Glutamatergic neuron (in vitro differentiated cells): ENCODE measurements around the gene TUBB2B. TPM values are rescaled to one million over a fixed set of nuclear protein-coding genes. Genes with fewer than 3 reads are reported as not detected.

ENCODE experiments used
- DNase-seq: peaks from one replicate; pipeline ENCODE4 v3.0.0; 2022
- H3K27ac Mint-ChIP-seq: one replicate; pipeline ENCODE4 v1.8.0; 2020; ENCODE audit warnings: mild to moderate bottlenecking, mixed read lengths, inconsistent platforms; ENCODE audit not compliant: unreplicated experiment
- H3K27me3 Mint-ChIP-seq: one replicate; pipeline ENCODE4 v1.8.0; 2020; ENCODE audit warnings: mild to moderate bottlenecking, moderate library complexity, mixed read lengths, inconsistent platforms; ENCODE audit not compliant: unreplicated experiment
- H3K36me3 Mint-ChIP-seq: one replicate; pipeline ENCODE4 v1.8.0; 2020; ENCODE audit warnings: mild to moderate bottlenecking, mixed read lengths, inconsistent platforms; ENCODE audit not compliant: unreplicated experiment
- H3K4me1 Mint-ChIP-seq: one replicate; pipeline ENCODE4 v1.8.0; 2020; ENCODE audit warnings: mild to moderate bottlenecking, low read depth, mixed read lengths, inconsistent platforms; ENCODE audit not compliant: unreplicated experiment
- H3K4me3 Mint-ChIP-seq: one replicate; pipeline ENCODE4 v1.8.0; 2020; ENCODE audit warnings: mild to moderate bottlenecking, mixed read lengths, inconsistent platforms; ENCODE audit not compliant: unreplicated experiment
- H3K9me3 Mint-ChIP-seq: one replicate; pipeline ENCODE4 v1.8.0; 2020; ENCODE audit warnings: mild to moderate bottlenecking, moderate library complexity, mixed read lengths, inconsistent platforms; ENCODE audit not compliant: unreplicated experiment
- total RNA-seq: library from RNA; stranded (reverse); fragmentation: NEBNext Ultra II Directional; extraction: Animal tissue kit (Norgen Biotek cat#: 25700); gene quantifications from one replicate; pipeline ENCODE4 v1.2.1, GENCODE V29; 2021; ENCODE audit not compliant: unreplicated experiment
- TF ChIP-seq, protein P1 (sequence below): fragments of 200-600 bp; sonication (generic); IDR thresholded peaks from one replicate; pipeline ENCODE4 v1.5.0; 2021; ENCODE audit not compliant: partially characterized antibody, unreplicated experiment

Gene TUBB2B
- total RNA-seq, 1 donor from 2014 or later = 1,777 TPM

DNA sequence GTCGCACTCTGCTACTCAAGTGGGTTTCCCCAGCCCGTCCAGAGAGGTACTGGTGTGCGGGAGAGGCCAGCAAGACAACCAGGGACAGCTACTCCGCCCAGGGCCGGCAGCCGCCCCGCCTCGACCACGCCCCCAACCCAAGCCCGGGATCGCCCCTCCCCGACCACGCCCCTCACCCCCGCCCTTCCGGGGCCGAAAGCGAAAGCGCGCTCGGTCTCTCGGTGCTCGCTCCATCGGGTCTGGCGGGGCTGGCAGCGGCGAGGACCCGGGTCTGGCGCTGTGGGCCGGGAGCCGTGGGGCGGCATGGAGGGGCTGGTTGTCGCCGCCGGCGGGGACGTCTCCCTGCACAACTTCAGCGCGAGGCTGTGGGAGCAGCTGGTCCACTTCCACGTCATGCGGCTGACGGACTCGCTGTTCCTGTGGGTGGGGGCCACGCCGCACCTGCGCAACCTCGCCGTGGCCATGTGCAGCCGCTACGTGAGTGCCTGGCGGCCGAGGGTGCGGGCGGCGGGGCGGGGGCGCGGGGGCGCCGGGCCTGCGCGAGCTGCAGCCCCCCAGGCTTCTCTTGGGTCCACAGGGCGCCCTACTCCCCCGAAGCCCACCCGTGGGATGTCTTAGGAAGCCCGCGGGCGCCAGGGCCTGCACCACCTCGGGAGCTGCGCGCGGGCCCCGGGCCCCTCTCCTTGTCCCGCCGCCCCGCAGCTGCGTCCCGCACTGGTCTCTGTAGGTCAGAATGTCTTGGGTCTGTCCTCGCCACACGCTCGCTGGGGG, 31.5 kb upstream of the TUBB2B start, which contains the start of gene PSMG4:
Gene PSMG4, plus strand, starts transcription at position 228 of the 771 bp plus-strand sequence. Its CDS starts 76 bp downstream, at position 304.
- Mint-ChIP-seq H3K27ac (peak within 1 kb of the TSS; percentile 94), H3K27me3 (peaks cover 8% of the 10 kb centered on the region), H3K4me1 (peaks cover 13% of the 10 kb centered on the region), H3K36me3 (peaks cover 17% of the 10 kb centered on the region), H3K4me3 (peak within 1 kb of the TSS; percentile 98), H3K9me3 (peaks cover 20% of the 10 kb centered on the region)
- peak; percentile 100 for DNase-seq
- TF ChIP-seq, protein P1, sequence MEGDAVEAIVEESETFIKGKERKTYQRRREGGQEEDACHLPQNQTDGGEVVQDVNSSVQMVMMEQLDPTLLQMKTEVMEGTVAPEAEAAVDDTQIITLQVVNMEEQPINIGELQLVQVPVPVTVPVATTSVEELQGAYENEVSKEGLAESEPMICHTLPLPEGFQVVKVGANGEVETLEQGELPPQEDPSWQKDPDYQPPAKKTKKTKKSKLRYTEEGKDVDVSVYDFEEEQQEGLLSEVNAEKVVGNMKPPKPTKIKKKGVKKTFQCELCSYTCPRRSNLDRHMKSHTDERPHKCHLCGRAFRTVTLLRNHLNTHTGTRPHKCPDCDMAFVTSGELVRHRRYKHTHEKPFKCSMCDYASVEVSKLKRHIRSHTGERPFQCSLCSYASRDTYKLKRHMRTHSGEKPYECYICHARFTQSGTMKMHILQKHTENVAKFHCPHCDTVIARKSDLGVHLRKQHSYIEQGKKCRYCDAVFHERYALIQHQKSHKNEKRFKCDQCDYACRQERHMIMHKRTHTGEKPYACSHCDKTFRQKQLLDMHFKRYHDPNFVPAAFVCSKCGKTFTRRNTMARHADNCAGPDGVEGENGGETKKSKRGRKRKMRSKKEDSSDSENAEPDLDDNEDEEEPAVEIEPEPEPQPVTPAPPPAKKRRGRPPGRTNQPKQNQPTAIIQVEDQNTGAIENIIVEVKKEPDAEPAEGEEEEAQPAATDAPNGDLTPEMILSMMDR = no peak

DNA sequence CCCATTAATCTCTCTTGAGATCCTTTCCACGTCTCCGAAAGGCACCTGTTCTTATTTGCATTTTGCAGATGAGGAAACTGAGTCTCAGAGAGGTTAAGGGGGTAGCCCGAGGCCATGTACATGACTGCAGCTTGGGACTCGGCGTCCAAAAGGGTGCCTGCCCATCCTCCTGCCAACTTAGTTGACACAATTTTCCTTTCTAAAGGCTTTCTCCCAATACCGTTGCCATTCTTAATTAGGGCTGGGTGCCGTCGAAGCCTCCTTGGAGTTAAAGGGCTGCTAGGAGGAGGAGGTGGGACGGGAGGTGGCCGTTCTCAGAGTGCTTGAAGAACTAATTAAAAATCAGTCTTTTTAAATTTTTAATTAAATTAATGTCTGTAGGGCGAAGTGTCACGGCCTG, 30.7 kb upstream of the TUBB2B start:
- Mint-ChIP-seq H3K4me3 (peak overlapping the region; percentile 61), H3K4me1 (peaks cover 12% of the 10 kb centered on the region), H3K36me3 (peaks cover 17% of the 10 kb centered on the region), H3K9me3 (peaks cover 20% of the 10 kb centered on the region), H3K27ac (peak overlapping the region; percentile 17), H3K27me3 (peaks cover 8% of the 10 kb centered on the region)
- no peak for DNase-seq
- TF ChIP-seq, protein P1 = no peak

DNA sequence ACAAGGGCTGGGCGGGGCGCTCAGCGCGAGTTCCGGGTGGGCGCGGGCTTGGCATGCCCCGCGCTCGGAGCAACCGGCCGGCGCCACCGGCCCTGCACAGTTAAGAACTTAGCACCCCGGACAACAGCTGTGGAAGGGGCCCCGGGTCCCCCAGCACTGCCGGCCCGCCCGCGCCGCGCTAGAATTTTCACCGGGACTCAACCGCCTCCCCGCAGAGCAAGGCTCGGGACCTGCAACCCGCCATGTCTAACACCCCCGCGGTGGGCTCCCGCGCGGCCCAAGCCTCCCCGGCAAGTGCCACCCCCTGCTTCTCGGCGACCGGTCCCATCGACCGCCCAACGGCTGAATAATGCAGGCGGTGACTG, 26.1 kb upstream of the TUBB2B start:
- H3K4me3 Mint-ChIP-seq = no peak overlapping the region
- peaks cover 17% of the 10 kb centered on the region for H3K36me3 Mint-ChIP-seq
- H3K27ac Mint-ChIP-seq = no peak overlapping the region
- H3K9me3 Mint-ChIP-seq = peaks cover 11% of the 10 kb centered on the region
- H3K27me3 Mint-ChIP-seq = peaks cover 4% of the 10 kb centered on the region
- TF ChIP-seq, protein P1 = no peak
- DNase-seq = no peak
- H3K4me1 Mint-ChIP-seq = peaks cover 23% of the 10 kb centered on the region

DNA sequence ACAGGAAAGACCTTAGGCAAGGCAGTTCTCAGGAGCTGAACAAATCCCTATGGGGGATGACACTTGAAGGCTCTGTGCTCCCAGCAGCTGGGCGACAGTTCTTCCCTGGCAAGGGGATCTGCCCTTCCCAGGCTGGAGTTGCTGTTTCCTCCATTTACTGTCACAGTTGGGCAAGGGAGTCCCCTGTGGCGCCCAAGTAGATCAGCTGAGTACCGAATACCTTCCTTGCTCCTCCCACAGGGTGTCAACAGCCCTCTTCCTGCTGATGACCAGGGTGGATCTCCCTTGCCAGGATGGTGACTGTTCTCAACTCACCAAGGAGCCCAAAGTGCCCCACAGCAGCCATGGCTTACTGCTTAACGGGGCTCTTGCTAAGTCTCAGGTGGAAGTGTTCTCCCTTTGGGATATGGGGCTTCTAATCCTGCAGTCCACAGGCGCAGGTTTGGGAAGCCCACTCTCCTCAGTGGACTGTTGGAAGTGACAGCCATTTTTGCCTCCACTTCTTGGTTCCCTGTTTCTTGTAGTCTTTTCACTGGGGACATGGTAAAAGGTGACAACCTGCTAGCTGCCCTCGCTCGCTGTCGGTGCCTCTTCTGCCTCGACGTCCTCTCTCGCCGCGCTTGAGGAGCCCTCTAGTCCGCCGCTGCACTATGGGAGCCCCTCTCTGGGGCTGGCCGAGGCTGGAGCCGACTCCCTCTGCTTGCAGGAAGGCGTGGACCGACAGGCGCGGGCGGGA, 25.6 kb upstream of the TUBB2B start:
- Mint-ChIP-seq H3K4me3 (no peak overlapping the region), H3K9me3 (peaks cover 13% of the 10 kb centered on the region), H3K27ac (no peak overlapping the region), H3K4me1 (peaks cover 25% of the 10 kb centered on the region), H3K27me3 (peaks cover 4% of the 10 kb centered on the region), H3K36me3 (peaks cover 17% of the 10 kb centered on the region)
- DNase-seq = no peak
- TF ChIP-seq, protein P1 = no peak

DNA sequence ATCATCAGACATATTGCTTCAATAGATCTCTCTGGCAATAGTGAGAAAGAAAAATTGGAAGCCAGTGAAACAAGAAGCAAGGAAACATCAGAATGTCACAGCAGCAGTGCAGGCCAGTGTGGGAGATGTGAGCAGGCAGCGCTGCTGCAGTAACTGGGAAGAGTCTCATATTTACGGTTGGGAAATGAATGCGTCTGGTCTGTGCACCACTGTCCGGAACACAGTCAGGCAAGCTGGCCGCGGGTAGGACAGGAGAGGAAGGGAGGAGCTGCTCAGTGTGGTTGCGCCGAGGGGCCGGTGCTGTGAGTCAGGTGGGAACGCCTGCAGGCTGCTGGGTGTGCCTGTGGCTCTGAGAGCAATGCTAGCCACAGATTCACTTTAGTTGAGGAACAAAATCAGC, 24.9 kb upstream of the TUBB2B start:
- TF ChIP-seq, protein P1 = no peak
- Mint-ChIP-seq H3K27ac (no peak overlapping the region), H3K4me1 (peaks cover 31% of the 10 kb centered on the region), H3K4me3 (peak overlapping the region; percentile 11), H3K36me3 (peaks cover 17% of the 10 kb centered on the region), H3K27me3 (peaks cover 4% of the 10 kb centered on the region), H3K9me3 (peaks cover 14% of the 10 kb centered on the region)
- no peak for DNase-seq
